Measurements from ENCODE around the gene MEAK7. TPM values are rescaled to one million over a fixed set of nuclear protein-coding genes. Genes with fewer than 3 reads are reported as not detected.

The MEAK7 gene
- total RNA-seq, 4 donors from 2014 or later, result 2.6 to 7.1 (median 5.0) TPM

DNA sequence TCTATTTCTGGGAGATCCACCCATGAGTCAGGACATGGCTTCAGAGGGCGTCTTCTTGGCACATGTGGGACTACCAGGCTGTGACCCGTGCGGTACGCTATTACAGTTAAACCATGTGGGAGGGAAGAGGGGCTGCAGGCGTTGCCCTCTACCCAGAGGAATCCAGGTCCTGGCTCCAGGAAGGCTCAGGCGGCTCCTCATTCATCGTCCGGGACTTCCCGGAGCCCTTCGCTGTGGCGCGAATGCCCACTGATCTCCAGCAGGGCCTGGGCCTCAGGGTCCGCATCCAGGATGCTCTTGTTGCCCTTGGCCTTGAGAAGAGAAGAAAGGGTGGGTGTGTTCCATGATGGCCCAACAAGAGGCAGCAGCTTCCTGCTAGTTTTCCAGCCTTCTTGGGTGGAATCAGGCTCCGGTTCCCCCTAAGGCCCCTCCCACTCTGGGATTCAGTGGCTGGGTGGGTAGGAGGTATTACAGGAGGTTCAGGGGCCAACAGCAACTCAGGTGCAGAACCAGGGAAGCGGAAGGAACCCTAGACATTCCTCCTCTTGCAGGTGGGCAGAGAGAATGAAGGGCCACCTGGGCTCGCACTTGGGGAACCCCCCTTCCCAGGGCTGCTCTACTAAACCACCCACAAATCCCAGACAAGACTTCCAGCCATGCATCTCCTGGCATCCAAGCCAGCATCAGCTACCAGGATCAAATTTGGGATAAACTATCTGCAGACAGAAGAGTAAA lies 24.6 kb downstream of the MEAK7 start:
- intact Hi-C loops (cut with DNase I; ENCODE audit: low total_unique reads) (no loop called here), in situ Hi-C loops (cut with MboI; ENCODE audit: low sequenced_read_pairs in 4 of 4) (loop anchor here in 2 of 4 donors (25.0 kb wide), 2 partner anchors 193 to 518 kb away; partner anchors contain the start of genes NECAB2 (in 2 of the 2), OSGIN1 (in 2 of the 2) and WFDC1 (in 2 of the 2))
- Histone ChIP-seq H3K4me3 (no peak overlapping the region), H3K4me1 (no peaks in the 10 kb centered on the region), H3K27me3 (no peaks in the 10 kb centered on the region), H3K27ac (no peak overlapping the region), H3K9me3 (no peaks in the 10 kb centered on the region), H3K36me3 (peaks cover 0 to 9% of the 10 kb centered on the region in 2 donors)
- no peak for ATAC-seq
- DNase-seq, result no peak
- TF ChIP-seq CTCF (IDR thresholded peaks at IDR 0.05 in 4 of 5, conservative IDR thresholded peaks at IDR 0.05 in 1 of 5), result no peak
- no peak for TF ChIP-seq POLR2A (IDR thresholded peaks at IDR 0.05)

DNA sequence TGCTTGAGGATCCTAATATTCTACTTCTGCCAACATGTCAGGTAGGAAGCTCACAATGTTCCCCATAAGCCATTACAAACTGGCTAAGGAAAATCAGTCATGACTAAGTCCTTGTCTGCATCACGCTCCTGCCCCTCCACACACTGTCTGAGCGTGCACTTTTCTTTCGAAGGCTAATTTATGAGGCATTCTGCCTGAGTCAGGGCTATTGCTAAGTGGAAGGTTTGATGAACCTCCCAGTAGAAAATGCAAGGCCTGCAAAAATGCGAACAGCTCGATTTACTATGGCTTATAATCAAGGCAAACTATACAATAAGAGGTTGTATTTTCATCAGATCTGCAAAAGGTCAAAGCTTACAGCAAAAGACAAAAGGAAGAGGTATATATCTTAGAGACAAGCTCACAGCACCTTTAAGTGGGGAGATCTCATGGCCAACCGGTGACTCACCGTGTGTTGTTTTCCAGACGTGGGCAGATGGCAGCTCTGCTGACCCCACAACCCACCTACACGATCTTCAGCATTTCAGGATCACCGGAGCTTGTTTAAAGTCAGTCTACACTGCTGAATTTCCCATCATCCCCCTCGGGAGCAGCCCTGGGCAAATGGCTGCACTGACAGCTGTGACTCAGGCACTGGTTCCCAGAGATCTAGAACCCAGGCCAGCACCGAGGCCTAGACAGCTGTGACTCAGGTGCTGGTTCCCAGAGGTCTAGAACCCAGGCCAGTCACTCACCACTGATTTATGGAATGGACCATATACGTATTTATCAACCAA lies 26.1 kb downstream of the MEAK7 start:
- DNase-seq (no peak), ATAC-seq (no peak)
- TF ChIP-seq CTCF (IDR thresholded peaks at IDR 0.05 in 4 of 5, conservative IDR thresholded peaks at IDR 0.05 in 1 of 5), result no peak
- TF ChIP-seq POLR2A (IDR thresholded peaks at IDR 0.05), result no peak
- Histone ChIP-seq H3K27me3 (no peaks in the 10 kb centered on the region), H3K4me1 (no peaks in the 10 kb centered on the region), H3K4me3 (no peak overlapping the region), H3K36me3 (peaks cover 0 to 9% of the 10 kb centered on the region in 2 donors), H3K9me3 (no peaks in the 10 kb centered on the region), H3K27ac (no peak overlapping the region)
- intact Hi-C loops (cut with DNase I; ENCODE audit: low total_unique reads) (no loop called here), in situ Hi-C loops (cut with MboI; ENCODE audit: low sequenced_read_pairs in 4 of 4) (loop anchor here in 2 of 4 donors (25.0 kb wide), 2 partner anchors 191 to 516 kb away; partner anchors contain the start of genes NECAB2 (in 2 of the 2), OSGIN1 (in 2 of the 2) and WFDC1 (in 2 of the 2))

DNA sequence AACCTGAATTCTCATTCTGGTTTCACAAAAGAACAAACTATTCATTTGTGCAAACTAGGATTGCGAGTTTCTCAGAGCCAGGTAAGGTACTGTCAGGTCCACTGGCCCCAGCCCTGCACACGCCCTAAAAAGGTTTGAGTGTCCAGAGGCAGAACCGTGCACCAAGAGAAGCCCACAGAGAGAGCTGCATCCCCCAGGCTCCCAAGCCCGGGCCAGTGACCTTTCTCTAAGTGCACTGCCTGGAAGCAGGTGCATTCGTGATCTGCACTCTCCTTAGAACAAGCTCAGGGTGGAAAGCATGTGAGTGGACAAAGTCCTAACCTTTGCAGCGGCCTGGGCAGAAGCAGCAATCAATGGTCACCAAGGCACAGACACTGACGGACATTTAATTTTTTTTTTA lies 26.8 kb downstream of the MEAK7 start:
- in situ Hi-C loops (cut with MboI; ENCODE audit: low sequenced_read_pairs in 4 of 4) (loop anchor here in 2 of 4 donors (25.0 kb wide), 2 partner anchors 190 to 515 kb away; partner anchors contain the start of genes NECAB2 (in 2 of the 2), OSGIN1 (in 2 of the 2) and WFDC1 (in 2 of the 2)), intact Hi-C loops (cut with DNase I; ENCODE audit: low total_unique reads) (no loop called here)
- no peak overlapping the region for H3K27ac ChIP-seq
- DNase-seq (no peak), ATAC-seq (no peak)
- no peak overlapping the region for H3K4me3 ChIP-seq
- TF ChIP-seq POLR2A (IDR thresholded peaks at IDR 0.05), result no peak
- no peak for TF ChIP-seq CTCF (IDR thresholded peaks at IDR 0.05 in 4 of 5, conservative IDR thresholded peaks at IDR 0.05 in 1 of 5)
- no peaks in the 10 kb centered on the region for H3K9me3 ChIP-seq
- H3K4me1 ChIP-seq, result no peaks in the 10 kb centered on the region
- no peaks in the 10 kb centered on the region for H3K27me3 ChIP-seq
- peaks cover 0 to 9% of the 10 kb centered on the region in 2 donors for H3K36me3 ChIP-seq

DNA sequence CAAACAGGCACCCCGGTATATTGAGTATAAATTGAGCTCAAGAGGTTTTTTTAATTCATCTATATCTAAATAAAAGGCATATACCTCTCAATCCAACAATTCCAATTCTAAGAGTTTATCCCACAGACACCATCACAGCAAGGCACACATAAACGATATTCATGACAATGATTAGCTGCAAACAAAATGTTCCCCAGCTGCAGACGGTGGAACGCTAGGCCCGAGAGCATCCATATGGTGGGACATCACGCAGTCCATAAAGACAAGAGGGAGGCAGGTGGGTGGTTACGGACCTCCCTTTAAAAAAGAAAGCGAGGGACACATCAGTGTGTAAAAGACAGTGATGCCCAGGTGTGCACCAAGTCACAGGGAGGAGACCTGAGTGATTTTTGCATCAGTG lies 28.1 kb downstream of the MEAK7 start:
- H3K4me3 ChIP-seq, result no peak overlapping the region
- H3K27me3 ChIP-seq, result no peaks in the 10 kb centered on the region
- H3K9me3 ChIP-seq, result no peaks in the 10 kb centered on the region
- in situ Hi-C loops (cut with MboI; ENCODE audit: low sequenced_read_pairs in 4 of 4), result loop anchor here in 2 of 4 donors (25.0 kb wide), 2 partner anchors 189 to 514 kb away; partner anchors contain the start of genes NECAB2 (in 2 of the 2), OSGIN1 (in 2 of the 2) and WFDC1 (in 2 of the 2)
- peaks cover 0 to 9% of the 10 kb centered on the region in 2 donors for H3K36me3 ChIP-seq
- intact Hi-C loops (cut with DNase I; ENCODE audit: low total_unique reads), result no loop called here
- H3K27ac ChIP-seq, result no peak overlapping the region
- no peaks in the 10 kb centered on the region for H3K4me1 ChIP-seq
- DNase-seq (no peak), ATAC-seq (no peak)
- TF ChIP-seq CTCF (IDR thresholded peaks at IDR 0.05 in 4 of 5, conservative IDR thresholded peaks at IDR 0.05 in 1 of 5), result no peak
- TF ChIP-seq POLR2A (IDR thresholded peaks at IDR 0.05), result no peak

Data from gastrocnemius medialis (tissue), 4 donors.